T-helper 22 cell (primary cell): Measurements from ENCODE around the gene PCDHGB6.
"Not testable (repeated sequence)": the region's sequence is repeated elsewhere in the genome, so short reads cannot be mapped to it uniquely, and the experiment has no call there.

ENCODE experiments used
- DNase-seq: peaks from one replicate; pipeline ENCODE4 v3.0.0-alpha.2; 2020; ENCODE audit warnings: low read depth

PCDHGB6 gene

GRCh38 chr5:141407790-141408505, at the start of gene PCDHGB6:
Gene PCDHGB6 (plus strand): TSS chr5:141408021. CDS start chr5:141408203, 182 bp downstream.
- not testable (repeated sequence) for DNase-seq

- no peak for DNase-seq
Observed at GRCh38 chr5:141359790-141360426, 47.9 kb upstream of the PCDHGB6 start, which contains the start of gene PCDHGB2. Gene PCDHGB2 (plus strand): TSS chr5:141359994. CDS start chr5:141360136, 142 bp downstream.

DNA sequence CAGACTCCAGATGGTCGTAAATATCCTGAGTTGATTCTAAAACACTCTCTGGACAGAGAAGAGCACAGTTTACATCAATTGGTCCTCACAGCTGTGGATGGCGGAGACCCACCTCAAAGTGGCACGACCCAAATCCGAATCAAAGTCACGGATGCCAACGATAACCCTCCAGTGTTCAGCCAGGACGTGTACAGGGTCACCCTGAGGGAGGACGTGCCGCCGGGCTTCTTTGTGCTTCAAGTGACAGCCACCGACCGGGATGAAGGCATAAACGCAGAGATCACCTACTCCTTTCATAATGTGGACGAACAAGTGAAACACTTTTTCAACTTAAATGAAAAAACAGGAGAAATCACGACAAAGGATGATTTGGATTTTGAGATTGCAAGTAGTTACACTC, 47.1 kb upstream of the PCDHGB6 start:
- DNase-seq, result no peak

DNA sequence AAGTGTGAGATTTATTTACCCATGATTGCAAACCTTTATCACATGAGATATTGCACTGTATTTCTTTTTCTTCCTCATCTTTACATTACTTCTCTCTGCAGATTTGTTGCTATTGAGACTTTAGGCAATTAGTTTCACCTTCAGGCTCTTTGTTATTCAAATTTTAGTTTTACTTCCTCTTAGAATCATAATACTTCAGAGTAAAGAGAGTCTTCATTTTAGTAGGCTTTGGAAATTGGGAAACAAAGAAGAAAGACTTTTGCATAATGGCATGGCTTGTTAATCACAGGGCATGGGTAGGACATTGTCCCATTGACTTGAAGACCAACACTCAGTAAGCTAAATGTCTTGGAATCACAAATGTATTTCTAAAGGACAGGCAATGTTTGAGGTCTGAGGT, 45.1 kb upstream of the PCDHGB6 start:
- DNase-seq, result no peak

- DNase-seq, result no peak
Observed at GRCh38 chr5:141363952-141364660, 43.7 kb upstream of the PCDHGB6 start, which contains the start of gene PCDHGA5. Gene PCDHGA5 (plus strand): TSS chr5:141364162. CDS start chr5:141364331, 169 bp downstream.

DNA sequence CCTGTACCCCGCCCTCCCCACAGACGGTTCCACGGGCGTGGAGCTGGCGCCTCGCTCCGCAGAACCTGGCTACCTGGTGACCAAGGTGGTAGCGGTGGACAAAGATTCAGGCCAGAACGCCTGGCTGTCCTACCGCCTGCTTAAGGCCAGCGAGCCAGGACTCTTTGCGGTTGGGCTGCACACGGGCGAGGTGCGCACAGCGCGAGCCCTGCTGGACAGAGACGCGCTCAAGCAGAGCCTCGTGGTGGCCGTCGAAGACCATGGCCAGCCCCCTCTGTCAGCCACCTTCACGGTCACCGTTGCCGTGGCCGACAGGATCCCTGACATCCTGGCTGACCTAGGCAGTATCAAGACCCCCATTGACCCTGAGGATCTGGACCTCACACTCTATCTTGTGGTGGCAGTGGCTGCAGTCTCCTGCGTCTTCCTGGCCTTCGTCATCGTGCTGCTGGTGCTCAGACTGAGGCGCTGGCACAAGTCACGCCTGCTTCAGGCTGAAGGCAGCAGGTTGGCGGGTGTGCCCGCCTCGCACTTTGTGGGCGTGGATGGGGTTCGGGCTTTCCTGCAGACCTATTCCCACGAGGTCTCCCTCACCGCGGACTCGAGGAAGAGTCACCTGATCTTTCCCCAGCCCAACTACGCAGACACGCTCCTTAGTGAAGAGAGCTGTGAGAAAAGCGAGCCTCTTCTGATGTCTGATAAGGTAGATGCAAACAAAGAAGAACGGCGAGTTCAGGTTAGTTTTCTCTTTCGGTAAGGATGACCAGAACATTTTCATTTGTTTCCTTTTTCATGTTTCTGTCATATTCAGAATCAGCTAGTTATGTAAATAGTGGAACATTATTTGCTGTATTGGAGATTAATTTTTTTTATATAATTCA, 41.6 kb upstream of the PCDHGB6 start:
- DNase-seq, result no peak

GRCh38 chr5:141369994-141370848, 37.6 kb upstream of the PCDHGB6 start, which contains the start of gene PCDHGB3:
Gene PCDHGB3 (plus strand): TSS chr5:141370242. CDS start chr5:141370395, 153 bp downstream.
- no peak for DNase-seq

GRCh38 chr5:141371572-141372475, 36.0 kb upstream of the PCDHGB6 start:
- no peak for DNase-seq

DNA sequence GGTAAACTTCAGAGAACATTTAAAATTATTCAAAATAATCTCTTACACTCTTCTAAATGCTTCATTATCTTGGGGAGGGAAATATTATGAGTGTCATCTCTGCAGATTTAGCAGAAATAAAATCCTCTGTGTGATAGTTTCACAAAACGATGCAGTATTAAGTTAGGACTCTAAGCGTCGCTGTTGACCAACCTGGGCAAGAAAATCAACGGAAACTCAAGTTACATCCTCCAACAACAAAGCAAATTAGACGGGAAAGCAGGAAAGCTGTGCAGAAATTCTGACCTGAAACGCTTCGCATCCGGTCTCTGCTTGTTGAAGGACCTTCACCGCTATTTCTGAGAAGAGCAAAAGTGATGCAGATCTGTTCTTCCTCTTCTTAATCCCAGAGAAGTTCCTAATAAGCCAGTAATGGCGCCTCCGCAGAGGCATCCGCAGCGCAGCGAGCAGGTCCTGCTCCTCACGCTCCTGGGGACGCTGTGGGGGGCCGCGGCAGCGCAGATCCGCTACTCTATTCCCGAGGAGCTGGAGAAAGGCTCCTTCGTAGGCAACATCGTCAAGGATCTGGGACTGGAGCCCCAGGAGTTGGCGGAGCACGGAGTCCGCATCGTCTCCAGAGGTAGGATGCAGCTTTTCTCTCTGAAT, 34.0 kb upstream of the PCDHGB6 start, which contains the start of gene PCDHGA6:
Gene PCDHGA6 (plus strand): TSS at position 219 of the 645 bp plus-strand sequence. CDS start 193 bp downstream, at position 412.
- no peak for DNase-seq

DNA sequence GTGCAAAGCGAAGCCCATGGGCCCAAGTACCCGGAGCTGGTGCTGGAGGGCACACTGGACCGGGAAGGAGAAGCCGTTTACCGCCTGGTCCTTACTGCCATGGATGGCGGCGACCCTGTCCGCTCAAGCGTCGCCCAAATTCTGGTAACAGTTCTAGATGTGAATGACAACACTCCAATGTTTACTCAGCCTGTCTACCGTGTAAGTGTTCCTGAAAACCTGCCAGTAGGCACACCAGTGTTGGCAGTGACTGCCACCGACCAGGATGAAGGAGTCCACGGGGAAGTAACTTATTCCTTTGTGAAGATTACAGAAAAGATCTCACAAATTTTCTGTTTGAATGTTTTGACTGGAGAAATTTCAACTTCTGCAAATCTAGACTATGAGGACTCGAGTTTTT, 33.2 kb upstream of the PCDHGB6 start:
- DNase-seq, result no peak

- DNase-seq, result not testable (repeated sequence)
Observed at GRCh38 chr5:141375444-141376155, 32.2 kb upstream of the PCDHGB6 start.

GRCh38 chr5:141382469-141383294, 25.1 kb upstream of the PCDHGB6 start, which contains the start of gene PCDHGA7:
Gene PCDHGA7 (plus strand): TSS chr5:141382742. CDS start chr5:141382900, 158 bp downstream.
- no peak for DNase-seq

GRCh38 chr5:141383345-141383744, 24.5 kb upstream of the PCDHGB6 start:
- DNase-seq, result no peak

DNA sequence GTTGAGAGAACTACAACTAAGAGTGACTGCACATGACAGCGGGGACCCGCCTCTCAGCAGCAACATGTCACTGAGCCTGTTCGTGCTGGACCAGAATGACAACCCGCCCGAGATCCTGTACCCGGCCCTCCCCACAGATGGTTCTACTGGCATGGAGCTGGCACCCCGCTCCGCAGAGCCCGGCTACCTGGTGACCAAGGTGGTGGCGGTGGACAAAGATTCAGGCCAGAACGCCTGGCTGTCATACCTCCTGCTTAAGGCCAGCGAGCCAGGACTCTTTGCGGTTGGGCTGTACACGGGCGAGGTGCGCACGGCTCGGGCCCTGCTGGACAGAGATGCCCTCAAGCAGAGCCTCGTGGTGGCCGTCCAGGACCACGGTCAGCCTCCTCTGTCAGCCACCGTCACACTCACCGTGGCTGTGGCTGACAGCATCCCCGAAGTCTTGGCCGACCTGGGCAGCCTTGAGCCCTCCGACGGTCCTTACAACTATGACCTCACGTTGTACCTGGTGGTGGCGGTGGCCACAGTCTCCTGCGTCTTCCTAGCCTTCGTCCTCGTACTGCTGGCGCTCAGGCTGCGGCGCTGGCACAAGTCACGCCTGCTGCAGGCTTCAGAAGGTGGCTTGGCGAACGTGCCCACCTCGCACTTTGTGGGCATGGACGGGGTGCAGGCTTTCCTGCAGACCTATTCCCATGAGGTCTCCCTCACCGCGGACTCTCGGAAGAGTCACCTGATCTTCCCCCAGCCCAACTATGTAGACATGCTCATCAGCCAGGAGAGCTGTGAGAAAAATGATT, 23.2 kb upstream of the PCDHGB6 start:
- DNase-seq, result no peak

- DNase-seq, result not testable (repeated sequence)
Observed at GRCh38 chr5:141387557-141388311, 20.1 kb upstream of the PCDHGB6 start, which contains the start of gene PCDHGB4. Gene PCDHGB4 (plus strand): TSS chr5:141387698. CDS start chr5:141387885, 187 bp downstream.
